Parathyroid adenoma (tissue), 2 donors: ENCODE results near the gene HIBADH.

Experiments used
- H2AFZ ChIP-seq: fragments of 300-600 bp; sonication (generic); one replicate; pipeline ENCODE4 v1.7.0; 2017; ENCODE audit warnings: antibody characterized with exemption, mild to moderate bottlenecking
- H3K27ac ChIP-seq: fragments of 300-600 bp; sonication (generic); one replicate; pipeline ENCODE4 v1.7.0; 2017
- H3K27me3 ChIP-seq: fragments of 300-600 bp; sonication (generic); one replicate; pipeline ENCODE4 v1.7.0; 2017; ENCODE audit warnings: low read length; ENCODE audit not compliant: control insufficient read depth, insufficient read depth
- H3K36me3 ChIP-seq: fragments of 300-600 bp; sonication (generic); one replicate; pipeline ENCODE4 v1.7.0; 2017; ENCODE audit warnings: low read length; ENCODE audit not compliant: control insufficient read depth, insufficient read depth
- H3K4me1 ChIP-seq: fragments of 300-600 bp; sonication (generic); one replicate; pipeline ENCODE4 v1.7.0; 2017; ENCODE audit warnings: control low read depth
- H3K4me2 ChIP-seq: fragments of 300-600 bp; sonication (generic); one replicate; pipeline ENCODE4 v1.7.0; 2017; ENCODE audit warnings: low read length
- H3K4me3 ChIP-seq: fragments of 300-600 bp; sonication (generic); one replicate; pipeline ENCODE4 v1.7.0; 2017; ENCODE audit warnings: low read depth, low read length
- H3K79me2 ChIP-seq: fragments of 300-600 bp; sonication (generic); one replicate; pipeline ENCODE4 v1.7.0; 2017; ENCODE audit warnings: control low read depth
- H3K9ac ChIP-seq: fragments of 300-600 bp; sonication (generic); one replicate; pipeline ENCODE4 v1.7.0; 2017; ENCODE audit warnings: mild to moderate bottlenecking
- H3K9me3 ChIP-seq: fragments of 300-600 bp; sonication (generic); one replicate; pipeline ENCODE4 v1.7.0; 2017; ENCODE audit warnings: low read length; ENCODE audit not compliant: control insufficient read depth
- CTCF ChIP-seq: fragments of 300-600 bp; sonication (generic); IDR thresholded peaks from one replicate; pipeline ENCODE4 v1.7.0; 2017; ENCODE audit warnings: antibody characterized with exemption, mild to moderate bottlenecking
- donor health status: primary hyperparathyroidism.

Gene HIBADH

DNA sequence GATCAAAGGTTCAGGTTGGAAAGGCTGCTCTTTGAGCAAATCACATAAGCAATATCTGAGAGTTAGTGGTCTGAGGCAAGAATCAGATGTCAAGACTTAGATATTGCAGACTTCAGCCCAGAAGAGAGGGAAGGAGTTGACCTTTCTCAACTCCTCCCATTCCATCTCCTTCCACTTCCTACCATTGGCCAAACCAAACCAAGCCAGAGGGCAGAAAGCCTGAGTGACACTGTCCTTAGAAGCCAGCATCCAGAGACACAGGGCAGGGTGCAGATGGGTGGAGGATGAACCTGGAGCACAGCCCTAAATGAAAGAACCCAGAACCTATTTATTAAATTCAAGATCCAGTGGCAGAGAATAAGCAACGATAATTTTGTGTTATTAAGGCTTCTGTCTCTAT, 180.5 kb downstream of the HIBADH start:
- Histone ChIP-seq H3K27me3 (no peaks in the 10 kb centered on the region), H3K79me2 (no peaks in the 10 kb centered on the region), H3K4me1 (no peaks in the 10 kb centered on the region), H3K4me3 (no peak overlapping the region), H3K4me2 (no peak overlapping the region), H3K27ac (no peak overlapping the region), H3K36me3 (no peaks in the 10 kb centered on the region), H3K9me3 (no peaks in the 10 kb centered on the region), H2AFZ (no peak overlapping the region), H3K9ac (no peak overlapping the region)
- no peak for TF ChIP-seq CTCF

GRCh38 chr7:27478556-27478955, 184.1 kb downstream of the HIBADH start:
- H3K4me1 ChIP-seq: no peaks in the 10 kb centered on the region
- H3K27me3 ChIP-seq: no peaks in the 10 kb centered on the region
- H3K9me3 ChIP-seq: no peaks in the 10 kb centered on the region
- no peak for TF ChIP-seq CTCF
- no peaks in the 10 kb centered on the region for H3K36me3 ChIP-seq
- H3K4me2 ChIP-seq: no peak overlapping the region
- H3K4me3 ChIP-seq: no peak overlapping the region
- H3K27ac ChIP-seq: no peak overlapping the region
- no peak overlapping the region for H3K9ac ChIP-seq
- H2AFZ ChIP-seq: no peak overlapping the region
- no peaks in the 10 kb centered on the region for H3K79me2 ChIP-seq

DNA sequence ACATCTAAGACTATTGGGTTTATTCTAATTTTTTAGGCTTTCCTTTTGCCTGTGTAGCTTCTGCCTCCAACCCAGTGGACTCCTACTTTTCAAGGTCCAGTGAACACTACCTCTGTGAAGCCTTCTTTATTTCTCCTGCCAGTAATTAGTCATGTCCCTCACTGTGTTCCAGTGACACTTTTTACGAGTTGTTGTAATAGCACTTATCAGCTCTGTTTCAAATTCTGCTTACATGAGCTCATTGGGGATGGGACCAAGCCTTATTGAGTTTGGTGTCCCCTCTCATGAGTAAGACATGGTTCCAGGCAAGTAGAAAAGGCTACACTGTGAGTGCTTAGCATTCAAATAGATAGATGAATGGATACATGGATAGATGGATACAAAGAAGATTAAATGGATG, 184.6 kb downstream of the HIBADH start:
- H3K27me3 ChIP-seq: no peaks in the 10 kb centered on the region
- H3K9me3 ChIP-seq: no peaks in the 10 kb centered on the region
- no peaks in the 10 kb centered on the region for H3K36me3 ChIP-seq
- H3K4me3 ChIP-seq: no peak overlapping the region
- no peaks in the 10 kb centered on the region for H3K4me1 ChIP-seq
- no peak overlapping the region for H2AFZ ChIP-seq
- no peak overlapping the region for H3K4me2 ChIP-seq
- H3K27ac ChIP-seq: no peak overlapping the region
- no peaks in the 10 kb centered on the region for H3K79me2 ChIP-seq
- H3K9ac ChIP-seq: no peak overlapping the region
- TF ChIP-seq CTCF: no peak

- no peaks in the 10 kb centered on the region for H3K79me2 ChIP-seq
- no peaks in the 10 kb centered on the region for H3K27me3 ChIP-seq
- no peak overlapping the region for H3K9ac ChIP-seq
- no peak overlapping the region for H3K27ac ChIP-seq
- H2AFZ ChIP-seq: no peak overlapping the region
- H3K36me3 ChIP-seq: no peaks in the 10 kb centered on the region
- no peaks in the 10 kb centered on the region for H3K9me3 ChIP-seq
- no peaks in the 10 kb centered on the region for H3K4me1 ChIP-seq
- no peak overlapping the region for H3K4me2 ChIP-seq
- H3K4me3 ChIP-seq: no peak overlapping the region
- TF ChIP-seq CTCF: no peak
Measured at GRCh38 chr7:27476493-27476892, 186.2 kb downstream of the HIBADH start.
